Neural progenitor cell (in vitro differentiated cells): ENCODE results near the gene PRDM11. TPM values are rescaled to one million over a fixed set of nuclear protein-coding genes. Genes with fewer than 3 reads are reported as not detected.
"Not testable (repeated sequence)": the region's sequence is repeated elsewhere in the genome, so short reads cannot be mapped to it uniquely, and the experiment has no call there.

Source experiments
- DNase-seq: peaks from one replicate; pipeline ENCODE4 v3.0.0-alpha.2; 2016; ENCODE audit warnings: low spot score
- H2AFZ ChIP-seq: fragments of 200-600 bp; sonication (generic); replicated peaks from 2 replicates; pipeline ENCODE4 v1.6.1; 2016; ENCODE audit warnings: antibody characterized with exemption
- H3F3A ChIP-seq: fragments of 200-600 bp; sonication (generic); 2 replicates; pipeline ENCODE4 v1.6.1; 2016; ENCODE audit warnings: antibody characterized with exemption, low read depth
- H3K27ac ChIP-seq: fragments of 200-600 bp; sonication (generic); 2 replicates; pipeline ENCODE4 v1.5.1; 2016; ENCODE audit warnings: mild to moderate bottlenecking
- H3K27me3 ChIP-seq: fragments of 200-600 bp; sonication (generic); 2 replicates; pipeline ENCODE4 v1.6.1; 2016; ENCODE audit warnings: mild to moderate bottlenecking, moderate library complexity
- H3K36me3 ChIP-seq: fragments of 200-600 bp; sonication (generic); 2 replicates; pipeline ENCODE4 v1.5.1; 2016
- H3K4me1 ChIP-seq: fragments of 200-600 bp; sonication (generic); 2 replicates; pipeline ENCODE4 v1.6.1; 2016; ENCODE audit warnings: mixed run types
- H3K4me2 ChIP-seq: fragments of 200-600 bp; sonication (generic); 2 replicates; pipeline ENCODE4 v1.6.1; 2016
- H3K4me3 ChIP-seq: fragments of 200-600 bp; sonication (generic); 2 replicates; pipeline ENCODE4 v1.5.1; 2016
- H3K79me2 ChIP-seq: fragments of 200-600 bp; sonication (generic); 2 replicates; pipeline ENCODE4 v1.6.1; 2016; ENCODE audit warnings: low read depth
- H3K9ac ChIP-seq: fragments of 200-600 bp; sonication (generic); 2 replicates; pipeline ENCODE4 v1.6.1; 2016
- H3K9me3 ChIP-seq: fragments of 200-600 bp; sonication (generic); 2 replicates; pipeline ENCODE4 v1.5.1; 2016; ENCODE audit warnings: low read depth
- H4K20me1 ChIP-seq: fragments of 200-600 bp; sonication (generic); 2 replicates; pipeline ENCODE4 v1.6.1; 2016; ENCODE audit warnings: low read depth
- H3K27ac Mint-ChIP-seq: 3 replicates; pipeline ENCODE4 v1.8.0; 2021; ENCODE audit warnings: mixed read lengths
- H3K27me3 Mint-ChIP-seq: 2 replicates; pipeline ENCODE4 v1.8.0; 2022; ENCODE audit warnings: low read depth, mild to moderate bottlenecking, inconsistent platforms, moderate library complexity, mixed read lengths; ENCODE audit not compliant: insufficient read depth
- H3K36me3 Mint-ChIP-seq: 3 replicates; pipeline ENCODE4 v1.8.0; 2021; ENCODE audit warnings: mixed read lengths
- H3K4me1 Mint-ChIP-seq: 3 replicates; pipeline ENCODE4 v1.8.0; 2021; ENCODE audit warnings: mixed read lengths
- H3K4me3 Mint-ChIP-seq: 3 replicates; pipeline ENCODE4 v1.8.0; 2021; ENCODE audit warnings: mild to moderate bottlenecking, moderate library complexity, mixed read lengths
- H3K9me3 Mint-ChIP-seq: 3 replicates; pipeline ENCODE4 v1.8.0; 2020; ENCODE audit warnings: mixed read lengths
- CTCF ChIP-seq: fragments of 200-600 bp; sonication (generic); IDR thresholded peaks from 2 replicates; pipeline ENCODE4 v1.5.1; 2017; ENCODE audit warnings: antibody characterized with exemption, mild to moderate bottlenecking
- EZH2 ChIP-seq: fragments of 200-600 bp; sonication (generic); IDR thresholded peaks from 2 replicates; pipeline ENCODE4 v1.6.1; 2017; ENCODE audit warnings: antibody characterized with exemption, mild to moderate bottlenecking, moderate library complexity
- EZH2phosphoT487 ChIP-seq: fragments of 200-600 bp; sonication (generic); IDR thresholded peaks from 2 replicates; pipeline ENCODE4 v1.6.1; 2017; ENCODE audit warnings: antibody characterized with exemption
- total RNA-seq: library from RNA; depleted of rRNA; stranded (reverse); fragments of >200 nt; gene quantifications from 2 replicates; pipeline ENCODE4 v1.2.3, GENCODE V29; 2015; ENCODE audit warnings: low replicate concordance

PRDM11 gene
- total RNA-seq, 1 donor from 2014 or later = 1.8 TPM

GRCh38 chr11:45247433-45247832 is 101.0 kb downstream of the PRDM11 start:
- no peak for TF ChIP-seq EZH2
- no peak for TF ChIP-seq CTCF
- H3K4me1 ChIP-seq = no peaks in the 10 kb centered on the region
- H3K27me3 ChIP-seq = no peaks in the 10 kb centered on the region
- no peaks in the 10 kb centered on the region for H3K4me1 Mint-ChIP-seq
- H3K9me3 Mint-ChIP-seq = no peaks in the 10 kb centered on the region
- H3K4me3 Mint-ChIP-seq = no peak overlapping the region
- no peak overlapping the region for H3K27ac ChIP-seq
- H3K4me2 ChIP-seq = no peak overlapping the region
- no peaks in the 10 kb centered on the region for H3K36me3 Mint-ChIP-seq
- H4K20me1 ChIP-seq = no peaks in the 10 kb centered on the region
- H3K36me3 ChIP-seq = no peaks in the 10 kb centered on the region
- H3F3A ChIP-seq = no peaks in the 10 kb centered on the region
- H3K9ac ChIP-seq = no peak overlapping the region
- H3K27ac Mint-ChIP-seq = no peak overlapping the region
- DNase-seq = no peak
- no peaks in the 10 kb centered on the region for H3K9me3 ChIP-seq
- H3K4me3 ChIP-seq = no peak overlapping the region
- peaks cover 6% of the 10 kb centered on the region for H3K27me3 Mint-ChIP-seq
- H2AFZ ChIP-seq = no peak overlapping the region
- no peaks in the 10 kb centered on the region for H3K79me2 ChIP-seq

GRCh38 chr11:45248501-45249011 is 102.1 kb downstream of the PRDM11 start:
- no peak for TF ChIP-seq CTCF
- TF ChIP-seq EZH2 = no peak
- TF ChIP-seq EZH2phosphoT487 = no peak
- H3K27ac Mint-ChIP-seq = no peak overlapping the region

GRCh38 chr11:45249372-45249771 is 102.9 kb downstream of the PRDM11 start:
- not testable (repeated sequence) for H3K36me3 Mint-ChIP-seq, H3K9ac ChIP-seq, H3K9me3 ChIP-seq, H2AFZ ChIP-seq, H3K27ac Mint-ChIP-seq, H3K4me3 Mint-ChIP-seq, H3K4me1 Mint-ChIP-seq, H3K9me3 Mint-ChIP-seq, DNase-seq, H3K27me3 Mint-ChIP-seq, H3K79me2 ChIP-seq, H3K4me3 ChIP-seq, H3F3A ChIP-seq, H3K4me1 ChIP-seq, H3K27me3 ChIP-seq, H3K27ac ChIP-seq, H3K36me3 ChIP-seq, H4K20me1 ChIP-seq, H3K4me2 ChIP-seq

More at GRCh38 chr11:45248501-45249011, 102.1 kb downstream of the PRDM11 start:
- no peaks in the 10 kb centered on the region for H3F3A ChIP-seq
- H3K36me3 Mint-ChIP-seq = no peaks in the 10 kb centered on the region
- DNase-seq = no peak
- H3K27me3 ChIP-seq = no peaks in the 10 kb centered on the region
- no peak overlapping the region for H3K4me2 ChIP-seq
- H3K4me3 ChIP-seq = no peak overlapping the region
- no peak overlapping the region for H3K4me3 Mint-ChIP-seq
- no peaks in the 10 kb centered on the region for H3K36me3 ChIP-seq
- no peak overlapping the region for H3K27ac ChIP-seq
- no peaks in the 10 kb centered on the region for H3K4me1 Mint-ChIP-seq
- no peaks in the 10 kb centered on the region for H3K4me1 ChIP-seq
- no peaks in the 10 kb centered on the region for H4K20me1 ChIP-seq
- H3K9me3 Mint-ChIP-seq = no peaks in the 10 kb centered on the region
- no peaks in the 10 kb centered on the region for H3K79me2 ChIP-seq
- H3K9me3 ChIP-seq = no peaks in the 10 kb centered on the region
- peaks cover 6% of the 10 kb centered on the region for H3K27me3 Mint-ChIP-seq
- H2AFZ ChIP-seq = no peak overlapping the region
- H3K9ac ChIP-seq = no peak overlapping the region

GRCh38 chr11:45250035-45250718 is 103.7 kb downstream of the PRDM11 start:
- H3K27me3 ChIP-seq = no peaks in the 10 kb centered on the region
- Mint-ChIP-seq H3K4me1 (no peaks in the 10 kb centered on the region), H3K36me3 (no peaks in the 10 kb centered on the region), H3K9me3 (no peaks in the 10 kb centered on the region), H3K4me3 (no peak overlapping the region), H3K27ac (no peak overlapping the region), H3K27me3 (peaks cover 2% of the 10 kb centered on the region)
- no peaks in the 10 kb centered on the region for H3K79me2 ChIP-seq
- no peak overlapping the region for H3K4me2 ChIP-seq
- no peak overlapping the region for H2AFZ ChIP-seq
- H4K20me1 ChIP-seq = no peaks in the 10 kb centered on the region
- TF ChIP-seq EZH2phosphoT487 (no peak), CTCF (no peak), EZH2 (no peak)
- H3K4me1 ChIP-seq = no peaks in the 10 kb centered on the region
- H3K36me3 ChIP-seq = no peaks in the 10 kb centered on the region
- H3K9me3 ChIP-seq = no peaks in the 10 kb centered on the region
- no peak overlapping the region for H3K4me3 ChIP-seq
- no peak overlapping the region for H3K27ac ChIP-seq
- H3K9ac ChIP-seq = no peak overlapping the region
- H3F3A ChIP-seq = no peaks in the 10 kb centered on the region
- no peak for DNase-seq
